Endothelial cell of umbilical vein (primary cell): ENCODE data around the gene DNM2. TPM values are rescaled to one million over a fixed set of nuclear protein-coding genes. Genes with fewer than 3 reads are reported as not detected.

Experiments used
- BruUV-seq: library from RNA; stranded (reverse); fragments of 400-500 nt; replicated peaks from 2 replicates; lab custom pipeline; 2021; lab: Mats Ljungman, UMichigan
- CTCF ChIA-PET: fragments of 300-600, 350-600 bp; sonication (Branson Sonifier 250); formaldehyde crosslinking; loops from one replicate; lab custom pipeline; 2021; ENCODE audit warnings: antibody characterized with exemption, inconsistent platforms; lab: Charles Lee
- POLR2A ChIA-PET: fragments of 300-600, 350-600 bp; sonication (Branson Sonifier 250); formaldehyde crosslinking; loops from one replicate; lab custom pipeline; 2021; ENCODE audit warnings: antibody characterized with exemption, inconsistent platforms; lab: Charles Lee
- DNase-seq: peaks from one replicate; pipeline ENCODE4 v3.0.0-alpha.2; 2011; ENCODE audit warnings: low read depth, low spot score
- FAIRE-seq: peaks from 2 replicates; lab custom pipeline; 2011; peaks lifted over from hg19 to GRCh38; lab: Jason Lieb, UNC
- H2AFZ ChIP-seq: 2 replicates; pipeline ENCODE4 v1.6.0; 2012; ENCODE audit warnings: low read depth, low read length, control low read depth, inconsistent platforms
- H3K27ac ChIP-seq: 2 replicates; pipeline ENCODE4 v1.5.1; 2011; ENCODE audit warnings: low read depth, mild to moderate bottlenecking, control low read depth, low read length, moderate library complexity; ENCODE audit not compliant: insufficient read depth
- H3K27me3 ChIP-seq, 2 experiments: 2 replicates each; pipeline versions ENCODE4 v1.6.0 to v1.6.1; 2011; ENCODE audit warnings: low read length in 2 of 2, mixed read lengths in 1 of 2; ENCODE audit not compliant: control insufficient read depth in 2 of 2, insufficient read depth in 2 of 2
- H3K36me3 ChIP-seq, 2 experiments: 2 replicates in 1 of 2; 3 replicates in 1 of 2; pipeline ENCODE4 v1.5.1; 2011; ENCODE audit warnings: low read length in 2 of 2, mild to moderate bottlenecking in 1 of 2, moderate library complexity in 1 of 2; ENCODE audit not compliant: control insufficient read depth in 2 of 2, insufficient read depth in 2 of 2; ENCODE audit errors: extremely low read depth in 1 of 2
- H3K4me1 ChIP-seq: 3 replicates; pipeline ENCODE4 v1.5.1; 2011; ENCODE audit warnings: mild to moderate bottlenecking, low read length; ENCODE audit not compliant: control insufficient read depth, insufficient read depth; ENCODE audit errors: extremely low read depth
- H3K4me2 ChIP-seq: 2 replicates; pipeline ENCODE4 v1.6.1; 2011; ENCODE audit warnings: low read length, control low read depth, mixed read lengths; ENCODE audit not compliant: insufficient read depth
- H3K4me3 ChIP-seq, 3 experiments: fragments of 200-600 bp in 1 of 3; sonication (generic), shearing (Covaris generic) in 1 of 3; replicated peaks in 1 of 3; 2 replicates each; pipeline ENCODE4 v1.5.1; 2011 to 2016; ENCODE audit warnings: control low read depth in 3 of 3, low read length in 3 of 3, mild to moderate bottlenecking in 2 of 3, inconsistent platforms in 1 of 3, low read depth in 1 of 3, moderate library complexity in 1 of 3; ENCODE audit not compliant: insufficient read depth in 1 of 3
- H3K79me2 ChIP-seq: 2 replicates; pipeline ENCODE4 v1.6.0; 2012; ENCODE audit warnings: low read length, inconsistent platforms; ENCODE audit not compliant: control insufficient read depth, insufficient read depth
- H3K9ac ChIP-seq: replicated peaks from 2 replicates; pipeline ENCODE3; 2011; ENCODE audit warnings: low read length, control low read depth; ENCODE audit not compliant: insufficient read depth; ENCODE audit errors: extremely low read depth
- H3K9me1 ChIP-seq: replicated peaks from 3 replicates; pipeline ENCODE4 v1.6.0; 2011; ENCODE audit warnings: mild to moderate bottlenecking, low read length; ENCODE audit not compliant: control insufficient read depth, insufficient read depth; ENCODE audit errors: extremely low read depth
- H3K9me3 ChIP-seq: replicated peaks from 2 replicates; pipeline ENCODE4 v1.5.1; 2012; ENCODE audit warnings: low read length, inconsistent platforms; ENCODE audit not compliant: control insufficient read depth, insufficient read depth
- H4K20me1 ChIP-seq: replicated peaks from 2 replicates; pipeline ENCODE3; 2011; ENCODE audit warnings: mild to moderate bottlenecking, low read length; ENCODE audit not compliant: control insufficient read depth, insufficient read depth; ENCODE audit errors: extremely low read depth
- CTCF ChIP-seq, 2 donors: IDR thresholded peaks; 1 replicate in 1 of 2; 2 replicates in 1 of 2; pipeline ENCODE4 v1.5.1; 2011; ENCODE audit warnings: low read length in 2 of 2, mild to moderate bottlenecking in 2 of 2, moderate library complexity in 2 of 2, control low read depth in 1 of 2, inconsistent platforms in 1 of 2, low read depth in 1 of 2; ENCODE audit not compliant: insufficient read depth in 1 of 2; ENCODE audit errors: extremely low read depth in 1 of 2
- EZH2 ChIP-seq: IDR thresholded peaks from 2 replicates; pipeline ENCODE4 v1.6.1; 2012; ENCODE audit warnings: borderline replicate concordance, low read depth, mild to moderate bottlenecking, moderate library complexity, low read length, inconsistent platforms; ENCODE audit not compliant: severe bottlenecking
- FOS ChIP-seq: IDR thresholded peaks from 2 replicates; pipeline ENCODE4 v1.6.1; 2011; ENCODE audit warnings: mild to moderate bottlenecking, low read length, moderate library complexity, borderline replicate concordance; ENCODE audit not compliant: insufficient read depth
- JUN ChIP-seq: IDR thresholded peaks from 2 replicates; pipeline ENCODE4 v1.6.1; 2011; ENCODE audit warnings: borderline replicate concordance, low read depth; ENCODE audit not compliant: insufficient read length, insufficient read depth
- MYC ChIP-seq: IDR thresholded peaks from one replicate; pipeline ENCODE4 v1.6.1; 2011; ENCODE audit warnings: mild to moderate bottlenecking, low read depth, low read length
- POLR2A ChIP-seq: IDR thresholded peaks from 2 replicates; pipeline ENCODE4 v1.6.1; 2012; ENCODE audit warnings: low read depth, mild to moderate bottlenecking, control low read depth, low read length
- POLR2AphosphoS5 ChIP-seq: IDR thresholded peaks from 2 replicates; pipeline ENCODE4 v1.6.1; 2012; ENCODE audit warnings: low read depth, mild to moderate bottlenecking, control low read depth, low read length, moderate library complexity; ENCODE audit not compliant: insufficient read depth
- dilution Hi-C: fragments of 300-500 bp; cut with MboI; formaldehyde crosslinking; loops from one replicate; pipeline ENCODE4 v1.15.0; 2019; ENCODE audit warnings: low sequenced_read_pairs; ENCODE audit not compliant: extremely low pct_ligation_motif_present
- intact Hi-C: fragments of 100-400 bp; cut with micrococcal nuclease; formaldehyde crosslinking; loops from one replicate; pipeline ENCODE4 v1.10.0; 2022
- polyA plus RNA-seq, 4 experiments: library from polyadenylated mRNA; depleted of rRNA in 3 of 4; stranded (reverse) in 3 of 4; unstranded in 1 of 4; fragments of >200 nt; gene quantifications; 2 replicates each; pipeline versions ENCODE4 v1.2.1 to v1.2.3, GENCODE V29; 2011 to 2012; ENCODE audit warnings: missing spikeins in 1 of 4
- total RNA-seq: library from RNA; stranded (reverse); gene quantifications from 2 replicates; pipeline ENCODE4 v1.2.3, GENCODE V29; 2021

The DNM2 gene
- total and polyA plus RNA-seq, 2 donors (not counting 3 experiments of a cell fraction or from before 2014, with no cell fraction given) = 81.8 to 175 TPM

- TF ChIP-seq POLR2A (peak; percentile 37), CTCF (IDR thresholded peaks at IDR 0.05; ENCODE audit: extremely low read depth in 1 of 2, insufficient read depth in 1 of 2, low read depth in 1 of 2, low read length in 2 of 2) (no peak)
- BruUV-seq = TSS peak; percentile 31
- CTCF ChIA-PET = interaction anchor here (0.5 to 2.4 kb wide), 48 partner anchors 10 to 467 kb away, joined by 3 to 36 read pairs (median 4); partner anchors contain the start of genes CDC37, DNM2, S1PR5 and SLC44A2
Observed at GRCh38 chr19:10870501-10870954, 152.6 kb downstream of the DNM2 start.

GRCh38 chr19:10870955-10871603, 153.2 kb downstream of the DNM2 start, which contains the start of gene CARM1:
Gene CARM1 (plus strand): TSS chr19:10871553. CDS start chr19:10871703, 150 bp downstream.
- TF ChIP-seq FOS (no peak), POLR2AphosphoS5 (peak; percentile 66), POLR2A (no peak), JUN (no peak), CTCF (IDR thresholded peaks at IDR 0.05; ENCODE audit: extremely low read depth in 1 of 2, insufficient read depth in 1 of 2, low read depth in 1 of 2, low read length in 2 of 2) (peak; percentile 65 to 66), MYC (no peak), EZH2 (no peak)
- Histone ChIP-seq H3K79me2 (peaks cover 38% of the 10 kb centered on the region), H3K9ac (peak within 1 kb of the TSS; percentile 86), H3K27me3 (no peaks in the 10 kb centered on the region), H3K27ac (peak within 1 kb of the TSS; percentile 52), H3K4me1 (peaks cover 12% of the 10 kb centered on the region), H3K9me1 (no peaks in the 10 kb centered on the region), H3K9me3 (no peaks in the 10 kb centered on the region), H2AFZ (peak within 1 kb of the TSS; percentile 100), H4K20me1 (no peaks in the 10 kb centered on the region), H3K4me2 (peak within 1 kb of the TSS; percentile 96), H3K4me3 (peak within 1 kb of the TSS; percentile 81 to 100 (median 99)), H3K36me3 (no peaks in the 10 kb centered on the region)
- ChIA-PET POLR2A (no interaction called here), CTCF (interaction anchor here (0.5 to 2.4 kb wide), 48 partner anchors 10 to 467 kb away, joined by 3 to 36 read pairs (median 4); partner anchors contain the start of genes CDC37, DNM2, S1PR5 and SLC44A2)
- intact Hi-C loops = loop anchor here (1.0 to 5.0 kb wide), 2 partner anchors 35 to 56 kb away; partner anchors contain the start of genes TIMM29, TMED1 and YIPF2
- FAIRE-seq = peak; percentile 97
- no TSS peak for BruUV-seq
- dilution Hi-C loops = no loop called here
- DNase-seq = peak; percentile 99

More at GRCh38 chr19:10870501-10870954, 152.6 kb downstream of the DNM2 start:
- H4K20me1 ChIP-seq = no peaks in the 10 kb centered on the region
- peak overlapping the region; percentile 96 for H3K4me2 ChIP-seq
- POLR2A ChIA-PET = no interaction called here
- H3K4me3 ChIP-seq = peak overlapping the region; percentile 59 to 81 (median 60)
- no peaks in the 10 kb centered on the region for H3K27me3 ChIP-seq
- dilution Hi-C loops (no loop called here), intact Hi-C loops (loop anchor here (5.0 kb wide), 1 partner anchor 57 kb away; the partner anchor contains the start of genes TIMM29 and YIPF2)
- peak overlapping the region; percentile 86 for H3K9ac ChIP-seq
- no peaks in the 10 kb centered on the region for H3K36me3 ChIP-seq
- H3K27ac ChIP-seq = peak overlapping the region; percentile 52
- DNase-seq (no peak), FAIRE-seq (no peak)
- peaks cover 12% of the 10 kb centered on the region for H3K4me1 ChIP-seq
- no peaks in the 10 kb centered on the region for H3K9me3 ChIP-seq
- H2AFZ ChIP-seq = peak overlapping the region; percentile 100
- H3K9me1 ChIP-seq = no peaks in the 10 kb centered on the region
- H3K79me2 ChIP-seq = peaks cover 33% of the 10 kb centered on the region
